Left hindlimb (tissue), 1 donor: ENCODE data around the gene KDM4C.
"Not testable (repeated sequence)": the region's sequence is repeated elsewhere in the genome, so short reads cannot be mapped to it uniquely, and the experiment has no call there.

Source experiments
- DNase-seq: peaks from one replicate; pipeline ENCODE4 v3.0.0-alpha.2; 2018

KDM4C gene

DNA sequence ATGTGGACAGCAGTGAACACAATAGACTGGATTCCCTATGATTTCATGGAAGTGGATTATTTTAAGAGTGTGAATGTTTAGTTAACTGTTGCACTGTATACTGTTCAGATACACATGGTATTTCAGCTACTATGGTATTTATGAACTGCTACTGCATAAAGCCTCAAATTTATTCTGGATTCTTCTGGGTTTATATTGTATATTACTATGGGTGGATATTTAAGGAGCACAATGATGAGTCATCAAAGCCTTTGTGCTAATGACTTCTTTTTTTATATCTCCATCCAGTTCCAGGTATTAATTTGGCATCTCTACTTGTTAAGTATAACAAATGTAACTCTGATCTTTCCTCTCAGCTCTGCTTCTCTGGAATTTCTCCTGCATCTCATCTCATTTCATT is 6.8 kb downstream of the KDM4C start:
- DNase-seq = no peak

DNA sequence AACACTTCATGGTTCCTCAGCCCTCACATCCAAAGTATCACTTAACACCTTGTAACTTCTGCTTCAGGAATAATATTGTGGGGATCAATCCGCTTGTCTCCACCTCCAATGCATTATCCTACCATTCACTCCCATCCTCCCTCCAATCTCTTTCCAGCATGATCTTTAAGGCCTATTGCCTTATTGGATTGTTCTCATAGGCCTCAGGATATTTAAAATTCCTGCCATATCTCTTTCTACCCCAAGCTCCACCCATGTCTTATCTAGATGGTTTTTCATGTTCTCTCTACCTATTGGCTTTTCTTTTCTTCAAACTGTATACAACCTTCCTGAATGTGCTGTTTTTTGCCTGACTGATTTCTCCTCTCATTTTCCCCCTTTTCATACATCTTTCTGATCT is 7.2 kb downstream of the KDM4C start:
- DNase-seq = no peak

DNA sequence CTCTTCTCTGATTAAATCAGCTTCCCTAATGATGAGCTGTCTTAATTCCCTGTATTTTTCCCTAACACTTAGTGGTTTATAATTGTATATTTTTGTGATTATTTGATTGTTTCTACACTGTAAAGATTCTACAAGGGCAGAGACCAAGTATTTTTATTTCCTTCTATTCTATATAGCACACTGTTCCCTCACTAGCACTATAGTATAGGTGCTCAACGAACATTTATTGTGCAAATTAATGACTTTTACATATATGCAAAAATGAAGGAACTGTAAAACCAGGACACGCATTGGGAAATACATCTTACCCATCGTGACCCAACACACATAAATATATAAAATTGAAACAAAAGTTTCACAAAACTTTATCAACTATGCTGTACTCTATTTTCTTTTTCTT is 7.6 kb downstream of the KDM4C start:
- DNase-seq = no peak

DNA sequence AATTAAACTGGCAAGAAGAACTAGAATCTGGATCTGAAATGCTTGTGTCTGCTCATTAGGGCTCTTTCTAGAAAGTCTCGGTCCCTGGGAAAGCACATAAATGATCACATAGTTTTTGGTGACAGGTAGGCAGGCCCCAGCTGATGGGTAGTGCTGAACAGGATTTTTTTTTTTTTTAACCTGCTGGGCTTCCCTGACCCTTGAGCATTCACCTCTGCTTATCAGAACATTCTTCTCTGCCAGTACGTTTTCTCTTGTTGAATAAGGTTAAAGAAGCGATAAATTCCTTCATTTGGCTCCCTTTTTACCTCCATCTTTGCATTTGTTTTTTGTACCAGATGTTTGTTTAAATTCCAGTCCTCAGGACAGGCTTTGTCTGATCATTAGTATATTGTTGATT is 8.8 kb downstream of the KDM4C start:
- DNase-seq = no peak

DNA sequence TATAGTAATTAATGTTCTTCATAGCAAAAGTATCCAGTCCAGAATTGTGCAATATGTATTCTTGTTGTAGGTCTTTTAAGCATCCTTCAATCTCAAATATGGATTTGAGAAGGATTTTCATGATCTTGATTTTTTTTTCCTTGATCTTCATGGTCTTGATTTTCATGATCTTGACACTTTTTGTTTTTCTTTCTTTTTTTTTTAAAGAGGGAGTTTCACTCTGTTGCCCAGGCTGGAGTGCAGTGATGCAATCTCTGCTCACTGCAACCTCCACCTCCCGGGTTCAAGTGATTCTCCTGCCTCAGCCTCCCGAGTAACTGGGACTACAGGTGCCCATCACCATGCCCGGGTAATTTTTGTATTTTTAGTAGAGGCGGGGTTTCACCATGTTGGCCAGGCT is 10.8 kb downstream of the KDM4C start:
- DNase-seq = not testable (repeated sequence)

DNA sequence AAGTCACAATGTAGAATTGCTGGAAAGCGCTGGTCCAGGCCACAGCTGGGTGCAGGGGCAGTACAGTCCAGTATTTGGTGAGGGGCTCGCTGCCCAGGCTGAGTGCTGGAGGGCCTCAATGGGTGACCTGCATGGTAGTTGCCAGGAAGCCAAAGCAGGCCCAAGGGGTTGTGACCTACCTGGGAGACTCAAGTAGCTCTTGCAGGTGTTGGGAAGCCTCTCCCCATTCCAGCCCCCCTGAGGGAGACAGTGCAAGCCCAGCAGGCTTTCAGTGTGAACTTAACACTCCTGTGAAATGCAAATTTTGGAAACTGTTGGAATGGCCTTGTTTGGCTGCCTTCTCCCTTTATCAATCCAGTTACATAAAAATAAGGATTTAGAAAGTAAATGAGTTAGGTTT is 13.9 kb downstream of the KDM4C start:
- DNase-seq = no peak

DNA sequence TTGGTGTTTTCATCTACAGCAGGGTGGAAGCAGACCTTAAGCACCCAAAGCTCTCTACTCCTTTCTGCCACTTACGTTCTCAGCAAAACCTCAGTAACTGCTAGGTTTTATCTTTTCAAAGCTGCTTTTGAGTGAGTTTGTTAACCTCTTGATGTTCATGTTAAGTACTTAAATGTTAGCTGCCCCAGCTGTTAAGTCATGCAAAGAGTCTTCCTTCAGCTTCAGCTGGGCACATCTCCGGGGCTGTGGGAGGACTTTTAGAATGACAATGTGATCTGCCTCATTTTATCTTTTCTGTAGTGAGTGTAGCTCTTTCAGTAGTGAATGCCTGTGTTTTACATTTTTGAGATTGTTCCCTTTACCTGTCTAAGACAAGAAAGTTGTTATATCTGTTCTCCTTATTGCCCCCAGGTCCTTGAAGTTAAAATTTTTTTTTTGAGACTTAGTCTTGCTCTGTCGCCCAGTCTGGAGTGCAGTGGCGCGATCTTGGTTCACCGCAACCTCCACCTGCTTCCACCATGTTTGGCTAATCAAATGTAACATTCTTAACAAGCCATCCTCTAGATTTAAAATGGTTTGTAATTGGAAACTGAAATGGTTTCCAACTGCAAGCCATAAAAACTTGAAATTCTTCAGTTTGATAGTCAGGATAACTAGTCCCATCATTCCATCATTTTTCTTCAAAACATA is 19.6 kb downstream of the KDM4C start:
- no peak for DNase-seq

DNA sequence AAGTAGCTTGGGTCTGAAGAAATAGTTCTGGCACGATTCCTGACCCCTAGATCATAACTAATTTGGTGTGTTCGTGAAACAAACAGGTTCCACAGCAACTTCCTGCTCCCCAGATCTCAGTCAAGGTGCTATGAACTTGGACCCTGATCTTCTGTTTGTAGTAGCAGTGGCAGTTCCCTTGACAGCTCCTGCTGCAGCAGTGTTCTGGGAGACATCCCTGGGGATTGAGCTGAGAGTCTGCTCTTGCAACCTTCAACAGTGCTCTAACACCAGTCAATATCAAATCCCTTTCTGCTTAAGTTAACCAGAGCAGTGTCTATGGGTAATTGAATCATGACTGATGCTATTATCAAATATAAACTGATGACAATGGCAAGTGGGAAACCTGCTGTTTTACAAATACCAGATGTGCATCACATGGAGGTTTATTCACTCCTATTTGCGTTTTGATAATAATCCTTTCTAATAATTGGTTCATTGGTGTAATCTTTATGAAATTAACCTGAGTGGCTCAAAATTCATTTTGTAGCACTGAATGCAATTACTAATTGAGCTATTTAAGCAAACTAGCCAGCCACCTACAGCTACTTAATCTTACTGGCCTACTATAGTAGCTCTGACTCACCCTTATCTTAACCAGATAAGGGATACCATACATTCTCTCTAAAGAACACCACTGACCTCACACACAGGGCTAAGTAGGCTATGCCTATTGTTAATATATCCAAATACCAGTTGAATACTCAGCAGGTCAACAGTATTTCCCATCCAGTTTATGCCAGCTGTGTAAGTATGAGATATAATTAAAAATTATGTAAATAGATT is 21.9 kb downstream of the KDM4C start:
- DNase-seq = no peak

DNA sequence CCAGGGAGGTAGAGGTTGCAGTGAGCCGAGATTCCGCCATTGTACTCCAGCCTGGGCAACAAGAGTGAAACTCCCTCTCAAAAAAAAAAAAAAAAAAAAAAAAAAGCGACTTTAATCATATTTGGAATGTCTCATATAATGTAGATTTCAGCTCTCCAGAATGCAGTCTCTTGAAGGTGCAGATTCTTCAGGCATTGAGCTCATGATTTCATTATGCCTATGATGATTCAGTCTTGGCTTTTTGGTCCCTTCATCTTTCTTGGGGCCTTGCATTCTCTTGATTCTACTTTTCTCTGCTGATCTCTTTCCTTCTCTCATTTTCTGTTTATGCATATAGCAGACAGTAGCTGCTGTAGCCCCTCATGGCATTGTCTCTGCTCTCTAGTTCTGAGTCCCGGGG is 22.9 kb downstream of the KDM4C start:
- no peak for DNase-seq

DNA sequence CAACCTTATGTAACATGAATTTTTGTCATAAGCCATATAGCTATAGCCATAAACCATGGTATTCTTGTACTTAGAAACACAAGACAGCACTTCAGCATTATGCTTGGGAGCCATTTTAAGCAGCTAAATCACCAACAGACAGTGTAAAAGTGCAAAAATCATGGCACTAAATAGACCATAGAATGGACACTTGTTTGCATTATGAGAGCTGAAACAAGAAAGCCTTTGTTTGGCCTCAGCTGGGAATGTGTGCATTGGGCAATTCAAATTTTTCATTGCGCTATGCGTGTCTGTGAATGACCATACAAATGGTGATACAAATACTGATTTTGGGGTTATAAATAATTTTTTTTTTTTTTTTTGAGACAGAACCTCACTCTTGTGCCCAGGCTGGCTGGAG is 23.7 kb downstream of the KDM4C start:
- no peak for DNase-seq

DNA sequence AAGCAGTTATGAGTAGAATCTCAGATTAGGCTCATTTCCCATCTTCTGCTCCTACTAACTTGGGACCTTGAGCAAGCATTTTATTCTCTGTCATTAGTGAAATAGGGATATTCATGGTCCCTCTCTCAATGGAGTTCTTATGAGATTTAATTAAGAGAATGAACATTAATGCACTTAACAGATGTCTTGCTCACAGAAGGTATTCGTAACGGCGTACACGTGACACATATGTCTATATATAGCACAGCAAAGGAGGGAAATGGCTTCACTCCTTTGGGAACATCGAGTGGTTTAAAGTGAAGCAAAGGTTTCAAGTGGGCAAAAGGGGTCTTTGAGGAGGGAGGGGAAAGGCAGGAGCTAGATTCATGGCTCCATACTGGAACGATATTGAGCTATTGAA is 24.6 kb downstream of the KDM4C start:
- DNase-seq = no peak

DNA sequence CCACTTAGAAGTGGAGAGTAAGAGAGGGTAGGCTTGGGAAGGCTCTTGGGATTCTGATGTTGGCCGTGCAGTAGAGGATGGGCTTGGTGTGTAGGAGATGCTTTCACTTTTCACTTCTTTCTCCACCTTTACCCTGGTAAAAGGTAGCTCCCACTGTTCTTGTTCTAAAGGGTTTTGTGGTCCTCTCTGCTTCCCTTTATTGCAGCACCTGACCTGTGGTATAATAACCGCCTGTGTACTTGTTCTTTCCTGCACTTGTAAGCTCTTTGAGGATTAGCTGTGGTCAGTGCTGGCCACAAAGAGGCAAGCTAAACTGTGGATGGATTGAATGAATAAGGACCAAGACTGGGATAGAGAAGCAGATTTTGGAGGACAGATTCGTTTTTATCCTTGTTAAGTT is 25.2 kb downstream of the KDM4C start:
- DNase-seq = no peak

DNA sequence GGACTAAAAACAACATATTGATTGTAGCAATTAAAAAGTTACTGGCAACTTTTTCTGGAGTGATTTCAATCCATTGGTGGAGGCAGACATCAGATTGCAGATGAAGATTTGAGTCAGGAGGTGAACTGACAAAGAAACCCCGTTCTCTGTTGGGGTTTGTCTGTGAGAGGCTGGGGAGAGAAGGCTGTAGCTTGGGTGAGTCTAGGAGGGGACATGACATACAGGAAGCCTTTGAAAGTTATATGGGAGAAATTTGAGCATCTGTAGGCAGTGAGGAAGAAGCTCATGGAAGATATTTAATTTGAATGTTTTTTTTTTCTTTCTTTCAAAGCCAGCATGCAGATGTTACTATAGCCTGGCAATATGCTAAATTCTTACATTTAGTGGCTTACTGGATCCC is 26.0 kb downstream of the KDM4C start:
- no peak for DNase-seq

DNA sequence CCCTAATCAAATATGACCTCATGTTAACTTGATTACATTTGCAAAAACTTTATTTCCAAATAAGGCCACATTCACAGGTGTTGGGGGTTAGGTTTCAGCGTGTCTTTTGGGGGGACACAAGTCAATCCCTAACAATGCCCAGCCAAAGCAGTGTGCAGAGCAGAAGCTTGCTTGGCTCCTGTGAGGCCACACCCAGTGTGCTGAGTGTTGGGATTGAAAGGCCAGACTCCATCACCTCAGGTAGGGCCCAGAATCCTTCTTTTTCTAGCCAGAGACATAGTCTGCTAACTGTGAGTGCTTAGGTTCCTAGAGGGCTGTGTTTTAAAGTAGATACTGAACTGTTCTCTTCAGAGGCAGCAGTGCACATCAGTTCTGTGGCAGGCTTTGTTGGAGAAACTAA is 27.9 kb downstream of the KDM4C start:
- DNase-seq = no peak

DNA sequence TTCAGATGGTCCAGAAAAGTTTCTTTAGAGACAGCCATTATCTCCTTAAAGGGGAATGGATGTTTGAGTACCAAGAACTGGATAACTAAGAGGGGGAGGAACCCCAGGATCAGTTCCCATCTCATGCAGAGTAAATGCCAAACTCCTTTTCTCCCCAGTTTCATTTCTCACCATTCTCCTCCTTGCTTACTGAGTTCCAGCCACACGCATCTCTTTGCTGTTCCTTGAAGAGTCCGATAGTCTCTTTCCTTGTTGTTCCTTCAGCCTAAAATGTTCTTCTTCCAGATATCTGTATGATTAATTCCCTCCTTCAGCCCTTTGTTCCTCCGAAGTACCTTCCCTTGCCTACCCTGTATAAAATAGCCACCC is 30.0 kb downstream of the KDM4C start:
- no peak for DNase-seq

DNA sequence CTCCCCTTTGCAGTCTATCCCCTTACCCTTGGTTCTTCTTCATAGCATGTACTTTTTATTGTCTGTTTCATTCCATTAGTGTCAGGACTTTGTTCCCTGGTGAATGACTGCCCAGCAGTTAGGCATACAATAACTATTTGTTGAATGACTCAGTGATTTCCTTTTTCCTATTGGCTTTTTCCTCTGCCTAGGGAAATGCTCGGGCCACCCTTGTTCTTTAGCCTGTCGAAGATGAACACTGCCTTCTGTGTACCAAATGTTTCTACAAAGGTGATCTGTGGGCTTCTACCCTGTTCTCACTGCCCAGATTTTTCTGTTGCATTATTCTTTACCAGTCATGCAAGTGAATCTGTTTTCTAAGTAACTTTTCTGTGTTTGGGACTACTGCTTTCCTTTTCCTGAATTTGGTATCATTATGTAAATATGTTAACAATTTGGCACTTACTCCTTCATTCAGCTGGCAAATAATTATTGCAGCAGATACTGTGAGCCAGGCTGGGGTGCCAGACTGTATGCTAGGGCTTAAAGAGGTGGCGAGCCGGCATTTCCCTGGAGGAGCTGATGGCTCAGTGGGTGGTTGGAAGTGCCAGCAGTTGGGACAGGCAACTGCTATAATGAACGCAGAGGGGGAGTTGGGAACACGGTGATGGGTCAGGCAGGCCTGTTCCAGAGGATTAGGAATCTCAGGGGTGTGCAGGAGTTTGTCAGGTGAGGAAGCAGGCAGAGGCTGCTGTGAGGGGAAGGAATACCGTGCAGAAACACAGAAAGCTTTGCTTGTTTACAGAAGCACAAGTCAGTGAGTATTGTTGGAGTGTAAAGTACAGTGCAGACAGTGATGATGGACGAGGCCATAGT is 30.6 kb downstream of the KDM4C start:
- no peak for DNase-seq

DNA sequence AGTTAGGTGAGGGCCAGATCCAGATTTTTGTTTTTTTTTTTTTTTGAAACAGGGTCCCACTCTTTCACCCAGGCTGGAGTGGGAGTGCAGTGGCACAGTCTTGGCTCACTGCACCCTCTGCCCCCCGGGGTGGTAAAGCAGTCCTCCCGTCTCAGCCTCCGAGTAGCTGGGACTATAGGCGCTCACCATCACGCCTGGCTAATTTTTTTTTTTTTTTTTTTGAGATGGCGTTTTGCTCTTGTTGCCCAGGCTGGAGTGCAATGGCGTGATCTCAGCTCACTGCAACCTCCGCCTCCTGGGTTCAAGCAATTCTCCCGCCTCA is 31.2 kb downstream of the KDM4C start:
- DNase-seq = not testable (repeated sequence)

DNA sequence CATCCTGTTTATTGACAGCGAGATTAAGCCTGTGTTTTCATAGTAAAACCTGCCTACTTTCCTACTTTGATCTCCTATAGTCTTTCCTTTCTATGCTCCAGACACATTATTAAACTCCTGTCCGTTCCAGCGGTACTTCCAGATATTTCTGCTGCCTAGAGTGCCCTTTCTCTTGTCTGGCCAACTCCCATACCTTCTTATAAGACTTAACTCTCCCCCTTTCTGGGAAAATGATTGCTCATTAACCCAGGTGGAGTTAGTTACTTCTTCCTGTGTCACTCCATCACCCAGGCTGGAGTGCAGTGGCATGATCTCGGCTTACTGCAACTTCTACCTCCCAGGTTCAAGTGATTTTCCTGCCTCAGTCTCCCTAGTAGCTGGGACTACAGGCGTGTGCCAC is 33.1 kb downstream of the KDM4C start:
- no peak for DNase-seq

DNA sequence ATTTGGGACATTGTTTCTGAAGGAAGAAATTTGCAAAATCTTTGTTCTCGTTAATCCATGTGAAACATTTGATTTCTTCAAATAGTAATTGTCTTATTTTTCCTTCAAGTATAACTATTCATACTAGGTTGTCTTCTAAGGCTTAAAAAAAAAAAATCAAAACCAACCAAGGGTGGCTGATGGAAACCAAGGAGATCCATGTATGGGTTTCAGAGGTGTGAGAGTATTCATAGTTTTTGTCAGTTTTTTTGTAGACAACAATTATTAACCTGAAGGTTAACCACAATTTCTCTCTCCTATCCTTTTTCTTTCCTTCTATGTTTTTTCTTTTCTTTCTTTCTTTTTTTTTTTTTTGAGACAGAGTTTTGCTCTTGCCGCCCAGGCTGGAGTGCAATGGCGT is 35.4 kb downstream of the KDM4C start:
- no peak for DNase-seq

DNA sequence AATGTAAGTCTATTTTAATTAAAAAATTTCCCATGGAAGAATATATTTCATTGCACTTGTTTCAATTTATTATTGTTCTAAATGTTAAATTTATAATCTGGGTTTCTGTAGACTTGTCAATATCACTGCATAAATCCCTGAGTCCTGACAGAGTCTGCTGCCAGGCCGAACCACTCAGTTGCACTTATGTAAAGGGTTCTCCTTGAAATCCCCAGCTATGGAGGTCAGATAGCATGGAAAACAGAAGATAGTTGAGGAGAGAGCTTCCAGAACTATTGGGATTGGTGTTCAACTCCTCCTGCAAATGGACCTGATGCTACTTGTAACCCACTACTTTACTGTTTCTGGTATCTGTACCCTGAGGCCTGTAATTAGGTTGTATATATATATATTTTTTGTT is 37.2 kb downstream of the KDM4C start:
- DNase-seq = no peak

DNA sequence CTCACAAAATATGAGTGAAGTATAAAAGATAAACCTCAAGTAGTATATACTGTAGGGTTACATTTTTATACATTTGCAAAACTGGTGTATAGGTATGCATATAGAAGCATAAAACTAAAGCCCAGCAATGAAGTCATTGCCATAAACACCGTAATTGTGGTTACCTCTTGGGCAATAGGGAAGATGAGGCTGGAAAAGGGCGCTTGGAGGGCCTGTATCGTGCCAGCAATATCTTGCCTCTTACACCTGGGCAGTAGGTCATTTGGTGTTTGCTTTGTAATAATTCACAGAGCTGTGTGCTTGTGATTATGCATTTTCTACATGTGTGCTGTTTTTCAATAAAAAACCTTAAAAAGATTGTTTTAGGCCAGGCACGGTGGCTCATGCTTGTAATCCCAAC is 45.2 kb downstream of the KDM4C start:
- DNase-seq = no peak

DNA sequence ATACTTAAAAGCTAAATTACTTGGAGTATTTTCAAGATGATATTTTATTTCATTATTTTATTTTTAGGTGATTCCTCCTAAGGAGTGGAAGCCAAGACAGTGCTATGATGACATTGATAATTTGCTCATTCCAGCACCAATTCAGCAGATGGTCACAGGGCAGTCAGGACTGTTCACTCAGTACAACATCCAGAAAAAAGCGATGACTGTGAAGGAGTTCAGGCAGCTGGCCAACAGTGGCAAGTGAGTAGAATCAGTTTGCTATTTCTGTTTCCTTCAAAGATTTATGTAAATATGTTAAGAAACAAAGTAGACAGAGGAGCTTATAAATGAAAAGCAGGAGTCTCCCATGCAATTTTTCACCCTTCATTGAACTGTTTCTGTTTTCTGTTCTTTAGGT is 47.8 kb downstream of the KDM4C start:
- DNase-seq = no peak

DNA sequence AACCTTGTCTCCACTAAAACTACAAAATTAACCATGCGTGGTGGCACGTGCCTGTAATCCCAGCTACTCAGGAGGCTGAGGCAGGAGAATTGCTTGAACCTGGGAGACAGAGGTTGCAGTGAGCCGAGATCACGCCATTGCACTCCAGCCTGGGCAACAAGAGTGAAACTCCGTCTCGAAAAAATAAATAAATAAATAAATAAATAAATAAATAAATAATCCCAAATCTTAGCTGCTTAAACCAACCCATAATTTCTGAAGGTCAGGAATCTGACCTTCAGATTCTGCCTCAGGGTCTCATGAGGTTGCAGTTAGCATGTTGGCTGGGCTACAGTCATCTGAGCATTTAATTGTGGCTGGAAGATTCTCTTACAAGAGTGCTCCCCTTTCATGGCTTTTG is 48.5 kb downstream of the KDM4C start:
- not testable (repeated sequence) for DNase-seq

DNA sequence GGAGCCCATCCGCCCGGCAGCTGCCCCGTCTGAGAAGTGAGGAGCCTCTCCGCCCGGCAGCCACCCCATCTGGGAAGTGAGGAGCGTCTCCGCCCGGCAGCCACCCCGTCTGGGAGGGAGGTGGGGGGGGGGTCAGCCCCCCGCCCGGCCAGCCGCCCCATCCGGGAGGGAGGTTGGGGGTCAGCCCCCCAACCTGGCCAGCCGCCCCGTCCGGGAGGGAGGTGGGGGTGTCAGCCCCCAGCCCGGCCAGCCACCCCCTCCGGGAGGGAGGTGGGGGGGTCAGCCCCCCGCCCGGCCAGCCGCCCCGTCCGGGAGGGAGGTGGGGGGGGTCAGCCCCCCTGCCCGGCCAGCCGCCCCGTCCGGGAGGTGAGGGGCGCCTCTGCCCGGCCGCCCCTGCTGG is 49.9 kb downstream of the KDM4C start:
- DNase-seq = not testable (repeated sequence)
